Gastroesophageal sphincter (tissue), 4 donors: ENCODE results near the gene PLAGL2. TPM values are rescaled to one million over a fixed set of nuclear protein-coding genes. Genes with fewer than 3 reads are reported as not detected.
A peak's percentile ranks its signal among the peaks of the same experiment; 100 is the strongest.

Source experiments
- ATAC-seq: fragments of 150-250 bp; one replicate; pipeline ENCODE4 v1.9.1; 2016; ENCODE audit warnings: mild to moderate bottlenecking, moderate library complexity
- H3K27ac ChIP-seq, 4 donors: fragments of 200-600 bp; sonication (generic) in 3 of 4; 1 replicate in 3 of 4; 2 replicates in 1 of 4; pipeline ENCODE4 v1.5.1; 2016 to 2019
- H3K27me3 ChIP-seq: fragments of 200-600 bp; sonication (generic); one replicate; pipeline ENCODE4 v1.5.1; 2019
- H3K36me3 ChIP-seq, 2 donors: fragments of 200-600 bp; sonication (generic); one replicate each; pipeline ENCODE4 v1.5.1; 2019; ENCODE audit warnings: control low read depth in 1 of 2
- H3K4me1 ChIP-seq, 3 donors: fragments of 200-600 bp; sonication (generic); 1 replicate in 2 of 3; 2 replicates in 1 of 3; pipeline ENCODE4 v1.5.1; 2016 to 2019; ENCODE audit warnings: control low read depth in 2 of 3
- H3K4me3 ChIP-seq, 2 donors: fragments of 200-600 bp; sonication (generic); one replicate each; pipeline ENCODE4 v1.5.1; 2019; ENCODE audit warnings: mild to moderate bottlenecking in 1 of 2, moderate library complexity in 1 of 2
- H3K9me3 ChIP-seq, 3 donors: fragments of 200-600 bp; sonication (generic); one replicate each; pipeline ENCODE4 v1.5.1; 2017 to 2019; ENCODE audit warnings: control low read depth in 2 of 3
- EP300 ChIP-seq: sonication (generic); formaldehyde crosslinking; IDR thresholded peaks from one replicate; pipeline ENCODE4 v1.6.1; 2017; ENCODE audit warnings: antibody characterized with exemption, mild to moderate bottlenecking
- POLR2A ChIP-seq, 2 donors: fragments of 450-650 bp; IDR thresholded peaks; one replicate each; pipeline ENCODE4 v1.6.1; 2017; ENCODE audit warnings: antibody characterized with exemption in 2 of 2, mild to moderate bottlenecking in 2 of 2, moderate library complexity in 1 of 2
- POLR2AphosphoS5 ChIP-seq: sonication (generic); formaldehyde crosslinking; IDR thresholded peaks from one replicate; pipeline ENCODE4 v1.6.1; 2017; ENCODE audit warnings: antibody characterized with exemption
- WGBS, 2 donors: methylation state at CpG; one replicate each; pipeline ENCODE4 v1.1.5; 2018; ENCODE audit warnings: low coverage in 1 of 2; 5-methylcytosine and 5-hydroxymethylcytosine counted together
- total RNA-seq, 4 donors: library from RNA; depleted of rRNA; stranded (reverse); fragments of >200 nt; gene quantifications; one replicate each; pipeline ENCODE4 v1.1.0, GENCODE V29; 2016
- TF ChIP-seq, protein P1 (sequence below), 4 experiments: fragments of 200-600 bp in 2 of 4; fragments of 450-650 bp in 2 of 4; sonication (generic) in 1 of 4; IDR thresholded peaks; one replicate each; pipeline ENCODE4 v1.5.1; 2017 to 2019; ENCODE audit warnings: antibody characterized with exemption in 4 of 4, mild to moderate bottlenecking in 2 of 4, moderate library complexity in 2 of 4

The PLAGL2 gene
- total RNA-seq, 4 donors from 2014 or later: 5.8 to 11.0 (median 6.1) TPM

DNA sequence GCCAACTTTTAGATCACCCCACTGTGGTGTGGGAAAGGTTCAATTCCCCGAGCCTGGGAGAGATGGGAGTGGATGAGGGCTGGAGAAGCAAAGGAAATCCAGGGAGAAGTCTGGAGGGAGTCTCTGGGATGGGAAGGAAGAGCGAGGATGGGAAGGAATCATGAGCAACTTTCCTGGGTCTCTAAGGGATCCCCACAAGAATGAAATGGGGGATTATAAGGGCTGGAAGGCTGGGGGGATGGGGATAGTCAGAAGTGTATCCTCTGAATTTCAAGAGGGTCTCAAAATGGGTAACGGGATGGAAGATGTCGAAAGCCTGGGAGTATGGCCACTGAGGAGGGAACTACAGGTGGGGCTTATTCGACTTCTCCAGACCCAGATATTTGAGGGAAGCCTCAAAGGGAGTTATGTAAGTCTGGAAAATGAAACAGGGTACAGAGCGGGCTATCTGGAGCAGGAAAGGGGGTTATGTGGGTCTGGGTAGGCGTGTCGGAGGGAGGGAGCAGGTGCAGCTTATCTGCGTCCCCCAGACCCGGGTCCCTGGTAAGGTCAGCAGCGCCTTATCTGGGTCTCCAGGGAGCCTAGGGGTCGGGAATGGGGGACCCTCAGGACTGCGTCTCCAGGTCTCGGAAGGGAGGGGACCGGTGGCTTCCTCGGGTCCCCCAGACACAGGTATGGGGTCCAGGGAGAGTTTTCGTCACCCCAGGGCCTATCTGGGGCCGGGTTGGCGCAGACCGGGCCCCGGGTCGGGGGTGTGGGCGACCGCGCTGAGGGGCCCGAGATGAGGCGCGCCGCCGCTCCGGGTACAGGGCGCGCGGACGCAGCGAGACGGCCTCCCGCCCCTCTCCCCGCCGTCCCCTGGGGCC is 550 bp downstream of the PLAGL2 start:
- TF ChIP-seq, protein P1, sequence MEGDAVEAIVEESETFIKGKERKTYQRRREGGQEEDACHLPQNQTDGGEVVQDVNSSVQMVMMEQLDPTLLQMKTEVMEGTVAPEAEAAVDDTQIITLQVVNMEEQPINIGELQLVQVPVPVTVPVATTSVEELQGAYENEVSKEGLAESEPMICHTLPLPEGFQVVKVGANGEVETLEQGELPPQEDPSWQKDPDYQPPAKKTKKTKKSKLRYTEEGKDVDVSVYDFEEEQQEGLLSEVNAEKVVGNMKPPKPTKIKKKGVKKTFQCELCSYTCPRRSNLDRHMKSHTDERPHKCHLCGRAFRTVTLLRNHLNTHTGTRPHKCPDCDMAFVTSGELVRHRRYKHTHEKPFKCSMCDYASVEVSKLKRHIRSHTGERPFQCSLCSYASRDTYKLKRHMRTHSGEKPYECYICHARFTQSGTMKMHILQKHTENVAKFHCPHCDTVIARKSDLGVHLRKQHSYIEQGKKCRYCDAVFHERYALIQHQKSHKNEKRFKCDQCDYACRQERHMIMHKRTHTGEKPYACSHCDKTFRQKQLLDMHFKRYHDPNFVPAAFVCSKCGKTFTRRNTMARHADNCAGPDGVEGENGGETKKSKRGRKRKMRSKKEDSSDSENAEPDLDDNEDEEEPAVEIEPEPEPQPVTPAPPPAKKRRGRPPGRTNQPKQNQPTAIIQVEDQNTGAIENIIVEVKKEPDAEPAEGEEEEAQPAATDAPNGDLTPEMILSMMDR (IDR thresholded peaks at IDR 0.05): no peak
- TF ChIP-seq POLR2A (IDR thresholded peaks at IDR 0.05): no peak
- TF ChIP-seq POLR2AphosphoS5: no peak
- no peak for TF ChIP-seq EP300
- 5 to 7% methylated on average over 8 to 9 of the region's 40 CpGs for WGBS, 2 donors
- Histone ChIP-seq H3K27ac (peak overlapping the region; percentile 72 to 94 (median 90)), H3K9me3 (no peaks in the 10 kb centered on the region), H3K36me3 (peaks cover 0 to 23% of the 10 kb centered on the region in 2 donors), H3K4me1 (peaks cover 16 to 73% (median 37%) of the 10 kb centered on the region in 3 donors), H3K4me3 (peak overlapping the region; percentile 91 to 94), H3K27me3 (no peaks in the 10 kb centered on the region)
- no peak for ATAC-seq

GRCh38 chr20:32205843-32206759 is 1.4 kb downstream of the PLAGL2 start:
- peak overlapping the region; percentile 61 to 94 (median 90) for H3K27ac ChIP-seq
- no peak for ATAC-seq

GRCh38 chr20:32205110-32205842 is 2.3 kb downstream of the PLAGL2 start:
- WGBS, 2 donors: 43 to 62% methylated on average over 3 to 5 of the region's 5 CpGs
- no peaks in the 10 kb centered on the region for H3K9me3 ChIP-seq
- H3K27ac ChIP-seq: peak overlapping the region; percentile 61 to 94 (median 90)
- H3K36me3 ChIP-seq: peaks cover 0 to 23% of the 10 kb centered on the region in 2 donors
- TF ChIP-seq EP300 (no peak), POLR2A (IDR thresholded peaks at IDR 0.05) (no peak), POLR2AphosphoS5 (no peak)
- TF ChIP-seq, protein P1 (IDR thresholded peaks at IDR 0.05): no peak
- H3K4me3 ChIP-seq: no peak overlapping the region
- no peak for ATAC-seq
- H3K27me3 ChIP-seq: no peaks in the 10 kb centered on the region
- H3K4me1 ChIP-seq: peaks cover 16 to 81% (median 40%) of the 10 kb centered on the region in 3 donors

More at GRCh38 chr20:32205843-32206759, 1.4 kb downstream of the PLAGL2 start:
- no peaks in the 10 kb centered on the region for H3K27me3 ChIP-seq
- H3K36me3 ChIP-seq: peaks cover 0 to 23% of the 10 kb centered on the region in 2 donors
- TF ChIP-seq POLR2A (IDR thresholded peaks at IDR 0.05): no peak
- no peak for TF ChIP-seq POLR2AphosphoS5
- TF ChIP-seq, protein P1 (IDR thresholded peaks at IDR 0.05): no peak
- TF ChIP-seq EP300: no peak
- H3K4me3 ChIP-seq: peak overlapping the region; percentile 91 to 94
- WGBS, 2 donors: 32 to 52% methylated on average over 2 to 3 of the region's 8 CpGs
- H3K4me1 ChIP-seq: peaks cover 16 to 81% (median 40%) of the 10 kb centered on the region in 3 donors
- no peaks in the 10 kb centered on the region for H3K9me3 ChIP-seq

- 32 to 36% methylated on average over 4 of the region's 4 CpGs for WGBS, 2 donors
- H3K4me1 ChIP-seq: peaks cover 16 to 73% (median 40%) of the 10 kb centered on the region in 3 donors
- H3K27ac ChIP-seq: peak overlapping the region; percentile 61 to 94 (median 90)
- no peaks in the 10 kb centered on the region for H3K27me3 ChIP-seq
- H3K9me3 ChIP-seq: no peaks in the 10 kb centered on the region
- H3K36me3 ChIP-seq: peaks cover 0 to 28% of the 10 kb centered on the region in 2 donors
- no peak overlapping the region for H3K4me3 ChIP-seq
- ATAC-seq: no peak
- peak; percentile 74 for TF ChIP-seq POLR2AphosphoS5
- TF ChIP-seq EP300: no peak
Measured at GRCh38 chr20:32204205-32205109, 3.1 kb downstream of the PLAGL2 start.
